ENCODE data around the gene ARMC2.

DNA sequence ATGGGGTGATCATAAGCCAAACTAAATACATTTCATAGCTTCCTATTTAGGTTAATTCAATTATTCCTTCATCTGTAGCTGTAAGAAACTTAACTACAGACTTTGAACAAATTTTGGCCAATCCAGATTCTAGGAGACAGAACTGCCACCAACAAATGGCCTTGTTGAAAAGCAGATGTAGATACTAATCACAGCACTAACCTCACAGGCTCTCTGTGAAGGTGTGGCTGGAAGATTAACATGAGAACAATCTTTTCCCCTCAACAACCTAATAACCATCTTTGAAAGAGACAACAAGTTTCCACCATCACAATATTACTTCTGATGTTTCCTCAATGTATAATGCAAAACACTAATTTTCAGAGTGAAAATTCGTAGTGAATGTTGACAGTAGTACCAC is 158.6 kb downstream of the ARMC2 start:
- TF ChIP-seq, protein P1, sequence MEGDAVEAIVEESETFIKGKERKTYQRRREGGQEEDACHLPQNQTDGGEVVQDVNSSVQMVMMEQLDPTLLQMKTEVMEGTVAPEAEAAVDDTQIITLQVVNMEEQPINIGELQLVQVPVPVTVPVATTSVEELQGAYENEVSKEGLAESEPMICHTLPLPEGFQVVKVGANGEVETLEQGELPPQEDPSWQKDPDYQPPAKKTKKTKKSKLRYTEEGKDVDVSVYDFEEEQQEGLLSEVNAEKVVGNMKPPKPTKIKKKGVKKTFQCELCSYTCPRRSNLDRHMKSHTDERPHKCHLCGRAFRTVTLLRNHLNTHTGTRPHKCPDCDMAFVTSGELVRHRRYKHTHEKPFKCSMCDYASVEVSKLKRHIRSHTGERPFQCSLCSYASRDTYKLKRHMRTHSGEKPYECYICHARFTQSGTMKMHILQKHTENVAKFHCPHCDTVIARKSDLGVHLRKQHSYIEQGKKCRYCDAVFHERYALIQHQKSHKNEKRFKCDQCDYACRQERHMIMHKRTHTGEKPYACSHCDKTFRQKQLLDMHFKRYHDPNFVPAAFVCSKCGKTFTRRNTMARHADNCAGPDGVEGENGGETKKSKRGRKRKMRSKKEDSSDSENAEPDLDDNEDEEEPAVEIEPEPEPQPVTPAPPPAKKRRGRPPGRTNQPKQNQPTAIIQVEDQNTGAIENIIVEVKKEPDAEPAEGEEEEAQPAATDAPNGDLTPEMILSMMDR (IDR thresholded peaks at IDR 0.05), result no peak
- TF ChIP-seq EZH2 (IDR thresholded peaks at IDR 0.05) (no peak), EZH2phosphoT487 (IDR thresholded peaks at IDR 0.05) (no peak)
